Esophagus squamous epithelium (tissue), 5 donors: ENCODE measurements around the gene PHACTR3. TPM values are rescaled to one million over a fixed set of nuclear protein-coding genes. Genes with fewer than 3 reads are reported as not detected.
A peak's percentile ranks its signal among the peaks of the same experiment; 100 is the strongest.

ENCODE experiments used
- DNase-seq: peaks from one replicate; lab custom pipeline; 2025; lab: John Stamatoyannopoulos, UW
- H3K27ac ChIP-seq, 4 donors: fragments of 200-600 bp; sonication (generic); one replicate each; pipeline ENCODE4 v1.5.1; 2016 to 2019; ENCODE audit warnings: mild to moderate bottlenecking in 1 of 4
- H3K27me3 ChIP-seq, 4 donors: fragments of 200-600 bp; sonication (generic); 1 replicate in 3 of 4; 2 replicates in 1 of 4; pipeline versions ENCODE4 v1.5.1 to v1.6.0; 2017 to 2021; ENCODE audit warnings: antibody characterized with exemption in 1 of 4
- H3K36me3 ChIP-seq, 3 donors: fragments of 200-600 bp; sonication (generic); one replicate each; pipeline ENCODE4 v1.5.1; 2016 to 2019
- H3K4me1 ChIP-seq, 3 donors: fragments of 200-600 bp; sonication (generic); one replicate each; pipeline ENCODE4 v1.5.1; 2017 to 2019
- H3K4me3 ChIP-seq, 4 donors: fragments of 200-600 bp; sonication (generic); 1 replicate in 3 of 4; 2 replicates in 1 of 4; pipeline ENCODE4 v1.5.1; 2016 to 2019; ENCODE audit warnings: mild to moderate bottlenecking in 2 of 4, moderate library complexity in 1 of 4
- H3K9me3 ChIP-seq, 3 donors: fragments of 200-600 bp; sonication (generic); one replicate each; pipeline ENCODE4 v1.5.1; 2016 to 2019
- POLR2A ChIP-seq, 4 donors: fragments of 450-650 bp; IDR thresholded peaks; one replicate each; pipeline ENCODE4 v1.6.1; 2017; ENCODE audit warnings: antibody characterized with exemption in 4 of 4, mild to moderate bottlenecking in 4 of 4, moderate library complexity in 3 of 4
- WGBS, 2 donors: methylation state at CpG; one replicate each; pipeline ENCODE4 v1.1.5; 2018; 5-methylcytosine and 5-hydroxymethylcytosine counted together
- intact Hi-C: fragments of 100-400 bp; cut with DNase I; formaldehyde crosslinking; loops from one replicate; pipeline ENCODE4 v1.15.0; 2022
- total RNA-seq, 4 donors: library from RNA; depleted of rRNA; stranded (reverse); fragments of >200 nt; gene quantifications; one replicate each; pipeline ENCODE4 v1.1.0, GENCODE V29; 2016
- TF ChIP-seq, protein P1 (sequence below), 6 experiments: fragments of 450-650 bp in 4 of 6; fragments of 200-600 bp in 2 of 6; sonication (generic) in 2 of 6; IDR thresholded peaks; one replicate each; pipeline ENCODE4 v1.5.1; 2016 to 2019; ENCODE audit warnings: antibody characterized with exemption in 6 of 6, mild to moderate bottlenecking in 4 of 6, moderate library complexity in 4 of 6
- donor health status: DM: yes; HTN: yes; CAD: no.

The PHACTR3 gene
- total RNA-seq, 4 donors from 2014 or later: 0.13 to 2.5 (median 0.32) TPM

DNA sequence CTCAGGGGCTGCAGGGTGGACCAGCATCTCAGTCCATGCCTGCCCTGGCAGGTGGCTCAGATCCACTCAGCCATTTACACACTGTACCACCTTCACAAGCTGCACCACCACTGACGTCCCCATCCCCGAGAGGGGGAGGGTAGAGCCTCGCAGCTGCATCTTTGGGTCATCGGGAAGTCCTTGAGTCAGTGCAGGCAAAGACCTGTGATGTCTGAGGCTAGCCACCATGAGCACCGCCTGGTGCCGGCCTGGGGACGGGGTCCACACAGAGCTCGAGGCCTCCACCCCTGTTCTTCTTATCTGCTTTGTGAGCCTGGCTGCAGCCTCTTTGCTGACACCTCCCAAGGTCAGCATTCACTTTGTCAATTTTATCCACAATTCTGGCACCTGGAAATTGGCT is 141.4 kb downstream of the PHACTR3 start:
- Histone ChIP-seq H3K27me3 (peaks cover 0 to 21% (median 0%) of the 10 kb centered on the region in 4 donors), H3K27ac (no peak overlapping the region), H3K4me1 (peaks cover 0 to 17% (median 0%) of the 10 kb centered on the region in 3 donors), H3K9me3 (no peaks in the 10 kb centered on the region), H3K4me3 (no peak overlapping the region), H3K36me3 (no peaks in the 10 kb centered on the region)
- DNase-seq: no peak
- TF ChIP-seq, protein P1, sequence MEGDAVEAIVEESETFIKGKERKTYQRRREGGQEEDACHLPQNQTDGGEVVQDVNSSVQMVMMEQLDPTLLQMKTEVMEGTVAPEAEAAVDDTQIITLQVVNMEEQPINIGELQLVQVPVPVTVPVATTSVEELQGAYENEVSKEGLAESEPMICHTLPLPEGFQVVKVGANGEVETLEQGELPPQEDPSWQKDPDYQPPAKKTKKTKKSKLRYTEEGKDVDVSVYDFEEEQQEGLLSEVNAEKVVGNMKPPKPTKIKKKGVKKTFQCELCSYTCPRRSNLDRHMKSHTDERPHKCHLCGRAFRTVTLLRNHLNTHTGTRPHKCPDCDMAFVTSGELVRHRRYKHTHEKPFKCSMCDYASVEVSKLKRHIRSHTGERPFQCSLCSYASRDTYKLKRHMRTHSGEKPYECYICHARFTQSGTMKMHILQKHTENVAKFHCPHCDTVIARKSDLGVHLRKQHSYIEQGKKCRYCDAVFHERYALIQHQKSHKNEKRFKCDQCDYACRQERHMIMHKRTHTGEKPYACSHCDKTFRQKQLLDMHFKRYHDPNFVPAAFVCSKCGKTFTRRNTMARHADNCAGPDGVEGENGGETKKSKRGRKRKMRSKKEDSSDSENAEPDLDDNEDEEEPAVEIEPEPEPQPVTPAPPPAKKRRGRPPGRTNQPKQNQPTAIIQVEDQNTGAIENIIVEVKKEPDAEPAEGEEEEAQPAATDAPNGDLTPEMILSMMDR (IDR thresholded peaks at IDR 0.05): no peak
- no peak for TF ChIP-seq POLR2A (IDR thresholded peaks at IDR 0.05)
- WGBS, 2 donors: 56 to 66% methylated on average over 6 to 8 of the region's 8 CpGs
- intact Hi-C loops: no loop called here

- no peaks in the 10 kb centered on the region for H3K9me3 ChIP-seq
- no peak overlapping the region for H3K27ac ChIP-seq
- TF ChIP-seq, protein P1 (IDR thresholded peaks at IDR 0.05): no peak
- no peak for TF ChIP-seq POLR2A (IDR thresholded peaks at IDR 0.05)
- peaks cover 0 to 21% (median 0%) of the 10 kb centered on the region in 4 donors for H3K27me3 ChIP-seq
- WGBS, 2 donors: 63 to 80% methylated on average over 3 to 4 of the region's 4 CpGs
- DNase-seq: no peak
- H3K4me1 ChIP-seq: peaks cover 0 to 21% (median 0%) of the 10 kb centered on the region in 3 donors
- no peak overlapping the region for H3K4me3 ChIP-seq
- no peaks in the 10 kb centered on the region for H3K36me3 ChIP-seq
- intact Hi-C loops: no loop called here
Observed at GRCh38 chr20:59746155-59746554, 141.8 kb downstream of the PHACTR3 start.

GRCh38 chr20:59747671-59748515 is 143.6 kb downstream of the PHACTR3 start:
- H3K9me3 ChIP-seq: no peaks in the 10 kb centered on the region

DNA sequence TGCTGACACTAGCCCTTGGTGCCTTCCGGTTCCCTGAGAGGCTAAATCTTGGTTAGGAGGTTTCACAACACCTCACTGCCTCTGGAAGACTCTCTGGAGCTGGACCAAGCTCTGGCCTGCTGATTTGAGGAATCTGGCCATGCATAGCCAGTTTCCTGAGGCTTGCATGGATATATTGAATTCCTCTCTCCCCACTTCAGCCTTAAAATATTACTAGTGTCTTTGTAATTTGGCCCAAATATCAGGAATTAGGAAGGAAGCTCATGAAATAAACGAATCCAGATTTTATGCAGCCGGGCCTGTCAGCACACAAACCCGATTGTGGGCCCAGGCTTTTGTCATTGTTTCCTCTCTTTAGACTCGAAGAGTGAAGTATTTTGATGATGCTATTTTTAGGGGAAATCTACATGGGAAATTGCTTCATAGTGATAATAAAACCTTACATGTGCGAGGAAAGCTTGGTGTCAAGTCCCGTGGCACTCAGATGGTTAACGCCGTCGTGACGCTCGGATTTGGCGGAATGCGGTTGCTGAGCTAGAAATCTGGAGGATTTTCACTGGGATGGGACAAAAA is 144.4 kb downstream of the PHACTR3 start:
- Histone ChIP-seq H3K4me3 (no peak overlapping the region), H3K9me3 (no peaks in the 10 kb centered on the region), H3K4me1 (peaks cover 0 to 42% (median 2%) of the 10 kb centered on the region in 3 donors), H3K27ac (peak overlapping the region in 3 of 4 donors; percentile 64 to 70 (median 66)), H3K36me3 (no peaks in the 10 kb centered on the region), H3K27me3 (peaks cover 0 to 42% (median 0%) of the 10 kb centered on the region in 4 donors)
- intact Hi-C loops: no loop called here
- TF ChIP-seq, protein P1 (IDR thresholded peaks at IDR 0.05): no peak
- no peak for TF ChIP-seq POLR2A (IDR thresholded peaks at IDR 0.05)
- WGBS, 2 donors: 50 to 61% methylated on average over 14 of the region's 14 CpGs
- no peak for DNase-seq

More at GRCh38 chr20:59747671-59748515, 143.6 kb downstream of the PHACTR3 start:
- H3K4me1 ChIP-seq: peaks cover 0 to 37% (median 0%) of the 10 kb centered on the region in 3 donors
- H3K4me3 ChIP-seq: no peak overlapping the region
- H3K27ac ChIP-seq: peak overlapping the region in 1 of 4 donors; percentile 70
- no peak for DNase-seq
- 64 to 74% methylated on average over 11 to 12 of the region's 12 CpGs for WGBS, 2 donors
- intact Hi-C loops: no loop called here
- H3K27me3 ChIP-seq: peaks cover 0 to 34% (median 0%) of the 10 kb centered on the region in 4 donors
- H3K36me3 ChIP-seq: no peaks in the 10 kb centered on the region
- TF ChIP-seq POLR2A (IDR thresholded peaks at IDR 0.05): no peak
- TF ChIP-seq, protein P1 (IDR thresholded peaks at IDR 0.05): no peak

- DNase-seq: no peak
- intact Hi-C loops: no loop called here
- Histone ChIP-seq H3K4me1 (peaks cover 0 to 42% (median 2%) of the 10 kb centered on the region in 3 donors), H3K27ac (peak overlapping the region in 3 of 4 donors; percentile 64 to 70 (median 66)), H3K4me3 (no peak overlapping the region), H3K27me3 (peaks cover 0 to 48% (median 0%) of the 10 kb centered on the region in 4 donors), H3K9me3 (no peaks in the 10 kb centered on the region), H3K36me3 (no peaks in the 10 kb centered on the region)
- TF ChIP-seq POLR2A (IDR thresholded peaks at IDR 0.05): no peak
- TF ChIP-seq, protein P1 (IDR thresholded peaks at IDR 0.05): no peak
- WGBS, 2 donors: 52 to 59% methylated on average over 12 of the region's 12 CpGs
Observed at GRCh38 chr20:59749301-59749700, 145.0 kb downstream of the PHACTR3 start.
